Suprapubic skin (tissue), 4 donors: ENCODE measurements around the gene TRIO. TPM values are rescaled to one million over a fixed set of nuclear protein-coding genes. Genes with fewer than 3 reads are reported as not detected.

Source experiments
- DNase-seq, 2 donors: peaks; one replicate each; pipeline ENCODE4 v3.0.0-alpha.2; 2019; ENCODE audit warnings: low spot score in 2 of 2
- H3K27ac ChIP-seq: fragments of 200-600 bp; sonication (generic); one replicate; pipeline ENCODE4 v1.5.1; 2019
- H3K27me3 ChIP-seq: fragments of 200-600 bp; sonication (generic); one replicate; pipeline ENCODE4 v1.5.1; 2019
- H3K36me3 ChIP-seq: fragments of 200-600 bp; sonication (generic); one replicate; pipeline ENCODE4 v1.5.1; 2019
- H3K4me1 ChIP-seq: fragments of 200-600 bp; sonication (generic); one replicate; pipeline ENCODE4 v1.5.1; 2019
- H3K4me3 ChIP-seq: fragments of 200-600 bp; sonication (generic); one replicate; pipeline ENCODE4 v1.5.1; 2019; ENCODE audit warnings: mild to moderate bottlenecking
- H3K9me3 ChIP-seq: fragments of 200-600 bp; sonication (generic); one replicate; pipeline ENCODE4 v1.5.1; 2019
- CTCF ChIP-seq, 2 donors: fragments of 200-600 bp in 1 of 2; fragments of 450-650 bp in 1 of 2; sonication (generic) in 1 of 2; IDR thresholded peaks; one replicate each; pipeline ENCODE4 v1.5.1; 2016 to 2019; ENCODE audit warnings: antibody characterized with exemption in 2 of 2, mild to moderate bottlenecking in 1 of 2, moderate library complexity in 1 of 2
- EP300 ChIP-seq: sonication (generic); formaldehyde crosslinking; IDR thresholded peaks from one replicate; pipeline ENCODE4 v1.6.1; 2017; ENCODE audit warnings: antibody characterized with exemption
- POLR2A ChIP-seq, 2 donors: fragments of 450-650 bp; IDR thresholded peaks; one replicate each; pipeline ENCODE4 v1.6.1; 2017; ENCODE audit warnings: antibody characterized with exemption in 2 of 2, mild to moderate bottlenecking in 2 of 2, moderate library complexity in 2 of 2
- POLR2AphosphoS5 ChIP-seq, 3 donors: sonication (generic); formaldehyde crosslinking; IDR thresholded peaks; one replicate each; pipeline ENCODE4 v1.6.1; 2017; ENCODE audit warnings: antibody characterized with exemption in 3 of 3
- WGBS: methylation state at CpG from one replicate; pipeline ENCODE4 v1.1.5; 2018; 5-methylcytosine and 5-hydroxymethylcytosine counted together
- total RNA-seq, 4 donors: library from RNA; depleted of rRNA; stranded (reverse); fragments of >200 nt; gene quantifications; one replicate each; pipeline ENCODE4 v1.1.0, GENCODE V29; 2016

TRIO gene
- total RNA-seq, 4 donors from 2014 or later = 62.7 to 159 (median 70.4) TPM

DNA sequence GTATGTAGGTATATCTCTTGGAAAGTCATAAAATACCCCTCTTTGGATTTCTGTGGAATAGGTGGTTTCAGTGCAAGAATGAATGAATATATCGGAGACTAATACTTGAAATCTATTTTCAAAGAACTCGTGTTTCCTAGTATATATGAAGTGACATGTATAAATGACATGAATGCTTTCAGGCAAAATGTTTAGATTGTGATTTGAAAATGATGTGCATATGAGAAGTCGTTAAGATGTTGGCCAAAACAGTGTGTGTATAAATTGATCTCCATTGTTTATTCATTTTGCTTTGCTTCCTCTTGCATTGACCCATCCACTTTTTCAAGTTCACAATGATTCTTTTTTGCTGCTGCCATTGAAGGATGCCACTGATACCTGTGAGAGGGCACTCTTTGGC is 8.3 kb downstream of the TRIO start:
- Histone ChIP-seq H3K4me1 (peaks cover 68% of the 10 kb centered on the region), H3K9me3 (no peaks in the 10 kb centered on the region), H3K27ac (no peak overlapping the region), H3K4me3 (no peak overlapping the region), H3K27me3 (no peaks in the 10 kb centered on the region), H3K36me3 (no peaks in the 10 kb centered on the region)
- TF ChIP-seq EP300 (no peak), POLR2A (IDR thresholded peaks at IDR 0.05) (no peak), CTCF (IDR thresholded peaks at IDR 0.05) (no peak), POLR2AphosphoS5 (IDR thresholded peaks at IDR 0.05) (no peak)
- 80% methylated on average over 3 of the region's 3 CpGs for WGBS
- DNase-seq = no peak

GRCh38 chr5:14153071-14153864 is 10.1 kb downstream of the TRIO start:
- Histone ChIP-seq H3K27me3 (no peaks in the 10 kb centered on the region), H3K36me3 (no peaks in the 10 kb centered on the region), H3K27ac (peak overlapping the region; percentile 9), H3K4me3 (no peak overlapping the region), H3K4me1 (peaks cover 64% of the 10 kb centered on the region), H3K9me3 (no peaks in the 10 kb centered on the region)
- no peak for DNase-seq
- WGBS = 70% methylated on average over 6 of the region's 6 CpGs
- TF ChIP-seq EP300 (no peak), POLR2A (IDR thresholded peaks at IDR 0.05) (no peak), POLR2AphosphoS5 (IDR thresholded peaks at IDR 0.05) (no peak), CTCF (IDR thresholded peaks at IDR 0.05) (no peak)

- no peak overlapping the region for H3K4me3 ChIP-seq
- H3K4me1 ChIP-seq = peaks cover 57% of the 10 kb centered on the region
- no peaks in the 10 kb centered on the region for H3K27me3 ChIP-seq
- 22% methylated on average over 14 of the region's 14 CpGs for WGBS
- TF ChIP-seq CTCF (IDR thresholded peaks at IDR 0.05) (no peak), POLR2A (IDR thresholded peaks at IDR 0.05) (no peak), POLR2AphosphoS5 (IDR thresholded peaks at IDR 0.05) (no peak), EP300 (no peak)
- no peaks in the 10 kb centered on the region for H3K9me3 ChIP-seq
- no peaks in the 10 kb centered on the region for H3K36me3 ChIP-seq
- DNase-seq = peak in 1 of 2 donors; percentile 75
- peak overlapping the region; percentile 9 for H3K27ac ChIP-seq
These were observed 11.0 kb downstream of the TRIO start for GRCh38 chr5:14153932-14154731.

GRCh38 chr5:14155075-14155474 is 11.9 kb downstream of the TRIO start:
- no peak overlapping the region for H3K4me3 ChIP-seq
- WGBS = 91% methylated on average over 1 of the region's 1 CpG
- H3K4me1 ChIP-seq = peaks cover 49% of the 10 kb centered on the region
- no peaks in the 10 kb centered on the region for H3K9me3 ChIP-seq
- no peaks in the 10 kb centered on the region for H3K36me3 ChIP-seq
- H3K27ac ChIP-seq = no peak overlapping the region
- no peaks in the 10 kb centered on the region for H3K27me3 ChIP-seq
- DNase-seq = no peak
- TF ChIP-seq POLR2AphosphoS5 (IDR thresholded peaks at IDR 0.05) (no peak), CTCF (IDR thresholded peaks at IDR 0.05) (no peak), EP300 (no peak), POLR2A (IDR thresholded peaks at IDR 0.05) (no peak)

DNA sequence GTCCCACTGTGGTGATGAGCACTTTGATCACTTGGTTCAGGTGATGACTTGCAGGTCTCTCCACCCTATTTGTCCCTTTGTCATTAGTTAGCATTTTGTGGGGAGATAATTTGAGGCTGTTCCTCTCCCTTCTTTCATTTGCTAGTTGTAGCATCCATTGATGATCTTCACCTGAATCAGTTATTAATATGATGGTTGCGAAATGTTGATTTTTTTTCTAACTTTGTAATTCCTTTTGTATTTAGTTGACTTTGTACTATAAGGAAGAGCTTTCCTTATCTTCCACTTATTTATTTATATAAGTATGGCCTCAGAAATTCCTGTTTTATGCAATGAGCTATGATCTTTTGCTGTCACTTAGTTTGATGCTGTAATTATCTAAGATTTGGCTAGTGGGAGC is 12.6 kb downstream of the TRIO start:
- 96% methylated on average over 1 of the region's 1 CpG for WGBS
- no peak overlapping the region for H3K27ac ChIP-seq
- no peak for DNase-seq
- no peak overlapping the region for H3K4me3 ChIP-seq
- no peaks in the 10 kb centered on the region for H3K9me3 ChIP-seq
- H3K4me1 ChIP-seq = peaks cover 49% of the 10 kb centered on the region
- no peaks in the 10 kb centered on the region for H3K36me3 ChIP-seq
- TF ChIP-seq POLR2AphosphoS5 (IDR thresholded peaks at IDR 0.05) (no peak), POLR2A (IDR thresholded peaks at IDR 0.05) (no peak), EP300 (no peak), CTCF (IDR thresholded peaks at IDR 0.05) (no peak)
- H3K27me3 ChIP-seq = no peaks in the 10 kb centered on the region
